HepG2 (cell line): ENCODE measurements around the gene ATP6V0E2. TPM values are rescaled to one million over a fixed set of nuclear protein-coding genes. Genes with fewer than 3 reads are reported as not detected.

Experiments
- ATAC-seq: fragments of 200-7000 bp; cut with Tn5 transposase; 3 replicates; pipeline ENCODE4 v1.9.1; 2020; ENCODE audit warnings: mild to moderate bottlenecking, moderate library complexity
- BruUV-seq: library from RNA; stranded (reverse); fragments of 400-500 nt; replicated peaks from 2 replicates; lab custom pipeline; 2021; lab: Mats Ljungman, UMichigan
- CTCF ChIA-PET: fragments of 300-600 bp; formaldehyde crosslinking; extraction: SDS; loops from one replicate; lab custom pipeline; 2021; ENCODE audit warnings: low total read pairs, inconsistent platforms, low intra/inter-chr PET ratio; lab: Yijun Ruan, JAX
- POLR2A ChIA-PET: fragments of 350-600 bp; sonication (Branson Sonifier 250); formaldehyde crosslinking; loops from one replicate; lab custom pipeline; 2020; ENCODE audit warnings: antibody characterized with exemption, inconsistent platforms; lab: Yijun Ruan, JAX
- DNase-seq: peaks from one replicate; pipeline ENCODE4 v3.0.0-alpha.2; 2015; ENCODE audit warnings: low spot score
- FAIRE-seq: peaks from 3 replicates; lab custom pipeline; 2011; peaks lifted over from hg19 to GRCh38; lab: Jason Lieb, UNC
- H2AFZ ChIP-seq: one replicate; pipeline ENCODE4 v1.6.1; 2011; ENCODE audit warnings: low read length, inconsistent platforms
- H3K27ac ChIP-seq: fragments of 300-600 bp; 3 replicates; pipeline ENCODE4 v1.8.0; 2011; ENCODE audit warnings: mixed run types, mild to moderate bottlenecking, mixed read lengths, low read length, inconsistent platforms; ENCODE audit not compliant: insufficient read depth; ENCODE audit errors: extremely low read length
- H3K27me3 ChIP-seq, 2 experiments: fragments of 200-600 bp in 1 of 2; 2 replicates in 1 of 2; 3 replicates in 1 of 2; pipeline versions ENCODE4 v1.6.0 to v1.8.0; 2011; ENCODE audit warnings: low read length in 2 of 2, mild to moderate bottlenecking in 2 of 2, moderate library complexity in 2 of 2, inconsistent platforms in 1 of 2; ENCODE audit not compliant: insufficient read depth in 2 of 2, control insufficient read depth in 1 of 2
- H3K36me3 ChIP-seq, 2 experiments: fragments of 200-600 bp in 1 of 2; replicated peaks in 1 of 2; 2 replicates in 1 of 2; 3 replicates in 1 of 2; pipeline versions ENCODE4 v1.5.1 to v1.8.0; 2011; ENCODE audit warnings: low read length in 2 of 2, inconsistent platforms in 1 of 2; ENCODE audit not compliant: insufficient read depth in 2 of 2, control insufficient read depth in 1 of 2
- H3K4me1 ChIP-seq: 2 replicates; pipeline ENCODE4 v1.5.1; 2012; ENCODE audit warnings: low read length, inconsistent platforms; ENCODE audit not compliant: insufficient read depth
- H3K4me2 ChIP-seq: 2 replicates; pipeline ENCODE4 v1.6.0; 2011; ENCODE audit warnings: low read depth, low read length, inconsistent platforms
- H3K4me3 ChIP-seq, 3 experiments: fragments of 200-600 bp in 1 of 3; sonication (generic), shearing (Covaris generic) in 1 of 3; replicated peaks in 1 of 3; 2 replicates each; pipeline ENCODE4 v1.5.1; 2011 to 2016; ENCODE audit warnings: low read length in 3 of 3, inconsistent platforms in 2 of 3, low read depth in 2 of 3, mild to moderate bottlenecking in 2 of 3, control low read depth in 1 of 3, mixed read lengths in 1 of 3; ENCODE audit not compliant: insufficient read depth in 1 of 3
- H3K79me2 ChIP-seq: one replicate; pipeline ENCODE4 v1.6.1; 2011; ENCODE audit warnings: low read length, inconsistent platforms; ENCODE audit not compliant: insufficient read depth
- H3K9ac ChIP-seq: 2 replicates; pipeline ENCODE4 v1.6.0; 2011; ENCODE audit warnings: mild to moderate bottlenecking, low read depth, low read length, inconsistent platforms; ENCODE audit not compliant: insufficient read depth
- H3K9me3 ChIP-seq: 2 replicates; pipeline ENCODE4 v1.5.1; 2012; ENCODE audit warnings: mild to moderate bottlenecking, low read length
- H4K20me1 ChIP-seq: 2 replicates; pipeline ENCODE4 v1.6.0; 2011; ENCODE audit warnings: inconsistent platforms, mild to moderate bottlenecking, low read length, moderate library complexity; ENCODE audit not compliant: insufficient read depth
- ARNTL ChIP-seq: sonication (generic); formaldehyde crosslinking; IDR thresholded peaks from 2 replicates; pipeline ENCODE4 v1.4.0; 2020; ENCODE audit warnings: mild to moderate bottlenecking, missing genetic modification reagents
- MXD3 ChIP-seq: IDR thresholded peaks from 2 replicates; pipeline ENCODE4 v1.6.1; 2016; ENCODE audit warnings: mild to moderate bottlenecking, missing biosample characterization, missing genetic modification reagents
- NCOR1 ChIP-seq: fragments of 200-600 bp; sonication (generic); IDR thresholded peaks from 2 replicates; pipeline ENCODE4 v1.7.0; 2017; ENCODE audit warnings: antibody characterized with exemption, low read length, borderline replicate concordance
- NR1H2 ChIP-seq: sonication (generic); formaldehyde crosslinking; IDR thresholded peaks from 2 replicates; pipeline ENCODE4 v1.8.1; 2022; ENCODE audit warnings: low read depth, missing genetic modification reagents, borderline replicate concordance
- SIX1 ChIP-seq: sonication (generic); formaldehyde crosslinking; IDR thresholded peaks from 2 replicates; pipeline ENCODE4 v1.4.0; 2020; ENCODE audit warnings: missing genetic modification reagents, borderline replicate concordance
- SP4 ChIP-seq: sonication (generic); formaldehyde crosslinking; IDR thresholded peaks from 2 replicates; pipeline ENCODE4 v1.8.1; 2023; ENCODE audit warnings: mild to moderate bottlenecking, missing genetic modification reagents
- THRA ChIP-seq: sonication (generic); formaldehyde crosslinking; IDR thresholded peaks from 2 replicates; pipeline ENCODE4 v1.4.0; 2020; ENCODE audit warnings: missing genetic modification reagents, borderline replicate concordance
- ZNF251 ChIP-seq: sonication (generic); formaldehyde crosslinking; IDR thresholded peaks from 2 replicates; pipeline ENCODE4 v1.9.0; 2021; ENCODE audit warnings: mild to moderate bottlenecking, missing genetic modification reagents
- ZNF333 ChIP-seq: sonication (generic); formaldehyde crosslinking; IDR thresholded peaks from 2 replicates; pipeline ENCODE4 v1.4.0; 2020; ENCODE audit warnings: mild to moderate bottlenecking, missing genetic modification reagents, borderline replicate concordance
- WGBS: methylation state at CpG from one replicate; pipeline ENCODE4 v1.1.6; 2017; ENCODE audit warnings: low lambda C conversion rate; 5-methylcytosine and 5-hydroxymethylcytosine counted together
- in situ Hi-C: cut with HindIII; loops from 2 replicates; pipeline ENCODE4 v1.10.0; 2017; ENCODE audit warnings: low pct_unique_long_range_greater_than_20kb; ENCODE audit not compliant: extremely low pct_ligation_motif_present
- intact Hi-C: fragments of 100-400 bp; cut with micrococcal nuclease; formaldehyde crosslinking; loops from one replicate; pipeline ENCODE4 v1.10.0; 2022; ENCODE audit not compliant: unreplicated experiment
- polyA plus RNA-seq, 8 experiments: library from polyadenylated mRNA; depleted of rRNA in 3 of 8; stranded (reverse) in 7 of 8; unstranded in 1 of 8; fragments of >200 nt; fragmentation: Illumina TruSeq in 4 of 8; extraction: Trizol in 4 of 8; gene quantifications; 2 replicates each; pipeline versions ENCODE4 v1.2.1 to v1.2.3, GENCODE V29; 2011 to 2016; ENCODE audit warnings: low read depth in 4 of 8, missing spikeins in 1 of 8, mixed read lengths in 1 of 8; ENCODE audit not compliant: insufficient read depth in 1 of 8
- total RNA-seq, 5 experiments: library from RNA; depleted of rRNA; stranded (reverse); fragments of >200 nt; fragmentation: Illumina TruSeq; extraction: Trizol; gene quantifications; 2 replicates each; pipeline ENCODE4 v1.2.3, GENCODE V29; 2016; ENCODE audit warnings: low read depth in 1 of 5
- TF ChIP-seq, protein P1 (sequence below): sonication (generic); formaldehyde crosslinking; IDR thresholded peaks from 2 replicates; pipeline ENCODE4 v1.4.0; 2020; ENCODE audit warnings: missing genetic modification reagents
- TF ChIP-seq, protein P2 (sequence below): sonication (generic); formaldehyde crosslinking; IDR thresholded peaks from 2 replicates; pipeline ENCODE4 v1.8.0; 2022; ENCODE audit warnings: mild to moderate bottlenecking, missing genetic modification reagents, moderate library complexity

The ATP6V0E2 gene
- total and polyA plus RNA-seq, 2 of the 13 experiments (the other 11 are each of a cell fraction or from before 2014, with no cell fraction given): 36.8 to 203 TPM

- no peak overlapping the region for H3K4me3 ChIP-seq
- DNase-seq: no peak
- 75% methylated on average over 9 of the region's 9 CpGs for WGBS
- no peak overlapping the region for H3K4me2 ChIP-seq
- H3K27ac ChIP-seq: no peak overlapping the region
- no peaks in the 10 kb centered on the region for H3K36me3 ChIP-seq
- BruUV-seq: no TSS peak
- no peaks in the 10 kb centered on the region for H3K9me3 ChIP-seq
- no peak for ATAC-seq
- no peak for TF ChIP-seq NCOR1
- no peak for TF ChIP-seq SIX1 (CRISPR knock-in tag)
- no peak for TF ChIP-seq ZNF251 (CRISPR knock-in tag)
- intact Hi-C loops: no loop called here
- H2AFZ ChIP-seq: no peak overlapping the region
- no peaks in the 10 kb centered on the region for H3K79me2 ChIP-seq
- CTCF ChIA-PET: no interaction called here
- H3K9ac ChIP-seq: no peak overlapping the region
- in situ Hi-C loops: loop anchor here (25.0 kb wide), 1 partner anchor 184 kb away; no protein-coding TSS in a partner anchor
- FAIRE-seq: no peak
- H3K27me3 ChIP-seq: peaks cover 0 to 22% of the 10 kb centered on the region in 2 experiments; a peak in 3 of 5 replicates
- no peaks in the 10 kb centered on the region for H4K20me1 ChIP-seq
- POLR2A ChIA-PET: no interaction called here
- peaks cover 16% of the 10 kb centered on the region for H3K4me1 ChIP-seq
Measured at GRCh38 chr7:149853157-149853556, 20.6 kb upstream of the ATP6V0E2 start.

GRCh38 chr7:149854611-149855360 is 19.0 kb upstream of the ATP6V0E2 start:
- BruUV-seq: no TSS peak
- intact Hi-C loops: no loop called here
- ChIA-PET POLR2A (interaction anchor here (1.7 kb wide), 1 partner anchor 16 kb away, joined by 9 read pairs; the partner anchor contains the start of gene ZNF862), CTCF (no interaction called here)
- Histone ChIP-seq H3K4me3 (no peak overlapping the region), H3K9me3 (no peaks in the 10 kb centered on the region), H3K36me3 (no peaks in the 10 kb centered on the region), H2AFZ (no peak overlapping the region), H3K9ac (no peak overlapping the region), H4K20me1 (no peaks in the 10 kb centered on the region), H3K79me2 (no peaks in the 10 kb centered on the region), H3K27ac (no peak overlapping the region), H3K27me3 (peaks cover 0 to 20% of the 10 kb centered on the region in 2 experiments; a peak in 3 of 5 replicates), H3K4me1 (peaks cover 16% of the 10 kb centered on the region), H3K4me2 (peak overlapping the region; percentile 25; the same call in 1 of the 2 replicates)
- ATAC-seq (peak; percentile 76), DNase-seq (peak; percentile 53), FAIRE-seq (no peak)
- in situ Hi-C loops: loop anchor here (25.0 kb wide), 1 partner anchor 183 kb away; no protein-coding TSS in a partner anchor
- WGBS: 25% methylated on average over 7 of the region's 13 CpGs
- TF ChIP-seq, protein P1, sequence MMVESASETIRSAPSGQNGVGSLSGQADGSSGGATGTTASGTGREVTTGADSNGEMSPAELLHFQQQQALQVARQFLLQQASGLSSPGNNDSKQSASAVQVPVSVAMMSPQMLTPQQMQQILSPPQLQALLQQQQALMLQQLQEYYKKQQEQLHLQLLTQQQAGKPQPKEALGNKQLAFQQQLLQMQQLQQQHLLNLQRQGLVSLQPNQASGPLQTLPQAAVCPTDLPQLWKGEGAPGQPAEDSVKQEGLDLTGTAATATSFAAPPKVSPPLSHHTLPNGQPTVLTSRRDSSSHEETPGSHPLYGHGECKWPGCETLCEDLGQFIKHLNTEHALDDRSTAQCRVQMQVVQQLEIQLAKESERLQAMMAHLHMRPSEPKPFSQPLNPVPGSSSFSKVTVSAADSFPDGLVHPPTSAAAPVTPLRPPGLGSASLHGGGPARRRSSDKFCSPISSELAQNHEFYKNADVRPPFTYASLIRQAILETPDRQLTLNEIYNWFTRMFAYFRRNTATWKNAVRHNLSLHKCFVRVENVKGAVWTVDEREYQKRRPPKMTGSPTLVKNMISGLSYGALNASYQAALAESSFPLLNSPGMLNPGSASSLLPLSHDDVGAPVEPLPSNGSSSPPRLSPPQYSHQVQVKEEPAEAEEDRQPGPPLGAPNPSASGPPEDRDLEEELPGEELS (CRISPR knock-in tag): no peak
- TF ChIP-seq NR1H2: no peak
- no peak for TF ChIP-seq ZNF333 (CRISPR knock-in tag)
- peak; percentile 38; the same call in 1 of the 2 replicates for TF ChIP-seq THRA (CRISPR knock-in tag)
- TF ChIP-seq, protein P2, sequence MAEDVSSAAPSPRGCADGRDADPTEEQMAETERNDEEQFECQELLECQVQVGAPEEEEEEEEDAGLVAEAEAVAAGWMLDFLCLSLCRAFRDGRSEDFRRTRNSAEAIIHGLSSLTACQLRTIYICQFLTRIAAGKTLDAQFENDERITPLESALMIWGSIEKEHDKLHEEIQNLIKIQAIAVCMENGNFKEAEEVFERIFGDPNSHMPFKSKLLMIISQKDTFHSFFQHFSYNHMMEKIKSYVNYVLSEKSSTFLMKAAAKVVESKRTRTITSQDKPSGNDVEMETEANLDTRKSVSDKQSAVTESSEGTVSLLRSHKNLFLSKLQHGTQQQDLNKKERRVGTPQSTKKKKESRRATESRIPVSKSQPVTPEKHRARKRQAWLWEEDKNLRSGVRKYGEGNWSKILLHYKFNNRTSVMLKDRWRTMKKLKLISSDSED: no peak
- no peak for TF ChIP-seq SP4 (CRISPR knock-in tag)
- no peak for TF ChIP-seq ARNTL
- TF ChIP-seq MXD3 (CRISPR knock-in tag): no peak
